ENCODE measurements around the gene EPB41L2. TPM values are rescaled to one million over a fixed set of nuclear protein-coding genes. Genes with fewer than 3 reads are reported as not detected.

The EPB41L2 gene
- total RNA-seq, 1 experiment from 2014 or later = 74.8 TPM

DNA sequence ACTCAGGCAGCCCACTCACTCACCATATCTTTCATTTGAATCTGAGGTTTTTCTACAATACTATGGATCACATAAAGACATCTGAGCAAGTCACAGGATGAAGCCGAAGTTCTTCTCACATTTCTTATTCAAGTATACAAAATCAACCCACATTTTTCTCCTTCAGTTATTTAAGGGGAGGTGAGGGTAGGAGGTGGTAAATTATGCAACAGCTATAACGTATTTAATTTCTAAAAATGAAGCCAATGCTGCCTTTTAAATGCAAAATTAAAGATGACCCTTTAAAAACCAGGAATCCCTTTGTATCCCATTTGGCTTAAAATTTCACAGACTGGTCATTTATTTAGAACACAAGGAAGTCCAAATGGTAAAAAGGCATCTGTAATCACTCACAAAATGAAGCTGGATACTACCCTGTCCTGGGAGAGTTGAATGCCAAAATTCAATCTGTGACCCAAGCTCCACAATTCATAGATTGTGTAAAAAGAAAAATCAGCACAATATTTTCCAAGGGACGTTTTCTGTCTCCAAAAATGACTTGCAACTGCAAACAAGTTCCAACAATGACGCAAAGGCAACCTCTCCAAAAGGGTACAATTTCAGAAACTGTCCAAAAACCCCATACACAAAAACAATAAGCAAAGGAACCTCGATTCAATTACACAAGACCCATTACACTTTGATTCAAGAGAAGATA, 48.8 kb downstream of the EPB41L2 start:
- Histone ChIP-seq H3K36me3 (ENCODE audit: control insufficient read depth in 1 of 2, insufficient read depth in 2 of 2, low read length in 2 of 2) (no peaks in the 10 kb centered on the region), H3K9me2 (ENCODE audit: insufficient read depth) (no peaks in the 10 kb centered on the region), H3K4me1 (ENCODE audit: control insufficient read depth in 1 of 2, insufficient read depth in 2 of 2, low read length in 2 of 2) (no peaks in the 10 kb centered on the region), H3K4me2 (ENCODE audit: low read length) (no peak overlapping the region), H3K9ac (ENCODE audit: low read length) (no peak overlapping the region), H3K27me3 (ENCODE audit: insufficient read depth, low read length) (no peaks in the 10 kb centered on the region), H4K20me1 (ENCODE audit: insufficient read depth) (no peaks in the 10 kb centered on the region), H3K27ac (ENCODE audit: low read depth, low read length) (no peak overlapping the region), H3K9me3 (ENCODE audit: control insufficient read depth in 1 of 2, insufficient read depth in 1 of 2, low read depth in 1 of 2, low read length in 2 of 2) (no peaks in the 10 kb centered on the region), H2AFZ (ENCODE audit: low read depth, low read length, poor library complexity, severe bottlenecking) (no peak overlapping the region), H3K79me2 (ENCODE audit: insufficient read depth, low read length) (peaks cover 50% of the 10 kb centered on the region), H3K4me3 (replicated peaks in 1 of 2; ENCODE audit: low read depth in 1 of 2, low read length in 2 of 2) (no peak overlapping the region)
- ATAC-seq (no peak), DNase-seq (ENCODE audit: low read depth, low spot score) (no peak)
- BruUV-seq (replicated peaks) = no TSS peak
- ChIA-PET CTCF (no interaction called here), RAD21 (ENCODE audit: low non-redundant PET in 1 of 2, low total read pairs in 2 of 2, uncharacterized antibody in 2 of 2, unreplicated experiment in 2 of 2) (no interaction called here), POLR2A (no interaction called here)
- TF ChIP-seq SRF (IDR thresholded peaks at IDR 0.05; ENCODE audit: low read depth) (no peak), EZH2phosphoT487 (IDR thresholded peaks at IDR 0.05; ENCODE audit: borderline replicate concordance) (no peak), YY1 (IDR thresholded peaks at IDR 0.05; ENCODE audit: extremely low read depth, insufficient replicate concordance, low read depth, low read length) (no peak), ZNF274 (IDR thresholded peaks at IDR 0.05; ENCODE audit: low read depth, low read length) (no peak), SIN3A (IDR thresholded peaks at IDR 0.05; ENCODE audit: low read depth) (no peak), POLR2AphosphoS5 (IDR thresholded peaks at IDR 0.05; ENCODE audit: low read depth, low read length) (no peak), EGR1 (IDR thresholded peaks at IDR 0.05; ENCODE audit: low read depth) (no peak), TCF7L2 (IDR thresholded peaks at IDR 0.05; ENCODE audit: borderline replicate concordance, extremely low read depth, insufficient read depth, insufficient read length) (no peak), SP1 (IDR thresholded peaks at IDR 0.05; ENCODE audit: low read depth) (no peak), ELF1 (IDR thresholded peaks at IDR 0.05; ENCODE audit: borderline replicate concordance, low read depth) (no peak), POLR2A (IDR thresholded peaks at IDR 0.05; ENCODE audit: borderline replicate concordance, extremely low read depth, insufficient read depth, insufficient read length) (no peak), ZFX (IDR thresholded peaks at IDR 0.05) (no peak), RAD21 (IDR thresholded peaks at IDR 0.05; ENCODE audit: low read depth) (no peak), JUND (IDR thresholded peaks at IDR 0.05) (no peak), ATF3 (IDR thresholded peaks at IDR 0.05) (no peak)
- TF ChIP-seq, protein P1, sequence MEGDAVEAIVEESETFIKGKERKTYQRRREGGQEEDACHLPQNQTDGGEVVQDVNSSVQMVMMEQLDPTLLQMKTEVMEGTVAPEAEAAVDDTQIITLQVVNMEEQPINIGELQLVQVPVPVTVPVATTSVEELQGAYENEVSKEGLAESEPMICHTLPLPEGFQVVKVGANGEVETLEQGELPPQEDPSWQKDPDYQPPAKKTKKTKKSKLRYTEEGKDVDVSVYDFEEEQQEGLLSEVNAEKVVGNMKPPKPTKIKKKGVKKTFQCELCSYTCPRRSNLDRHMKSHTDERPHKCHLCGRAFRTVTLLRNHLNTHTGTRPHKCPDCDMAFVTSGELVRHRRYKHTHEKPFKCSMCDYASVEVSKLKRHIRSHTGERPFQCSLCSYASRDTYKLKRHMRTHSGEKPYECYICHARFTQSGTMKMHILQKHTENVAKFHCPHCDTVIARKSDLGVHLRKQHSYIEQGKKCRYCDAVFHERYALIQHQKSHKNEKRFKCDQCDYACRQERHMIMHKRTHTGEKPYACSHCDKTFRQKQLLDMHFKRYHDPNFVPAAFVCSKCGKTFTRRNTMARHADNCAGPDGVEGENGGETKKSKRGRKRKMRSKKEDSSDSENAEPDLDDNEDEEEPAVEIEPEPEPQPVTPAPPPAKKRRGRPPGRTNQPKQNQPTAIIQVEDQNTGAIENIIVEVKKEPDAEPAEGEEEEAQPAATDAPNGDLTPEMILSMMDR (IDR thresholded peaks at IDR 0.05 in 2 of 3, conservative IDR thresholded peaks at IDR 0.05 in 1 of 3; ENCODE audit: borderline replicate concordance in 1 of 3, insufficient read depth in 1 of 3, low read depth in 2 of 3, low read length in 2 of 3) = no peak
- TF ChIP-seq, protein P2, sequence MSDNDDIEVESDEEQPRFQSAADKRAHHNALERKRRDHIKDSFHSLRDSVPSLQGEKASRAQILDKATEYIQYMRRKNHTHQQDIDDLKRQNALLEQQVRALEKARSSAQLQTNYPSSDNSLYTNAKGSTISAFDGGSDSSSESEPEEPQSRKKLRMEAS (IDR thresholded peaks at IDR 0.05) = no peak
- TF ChIP-seq, protein P3, sequence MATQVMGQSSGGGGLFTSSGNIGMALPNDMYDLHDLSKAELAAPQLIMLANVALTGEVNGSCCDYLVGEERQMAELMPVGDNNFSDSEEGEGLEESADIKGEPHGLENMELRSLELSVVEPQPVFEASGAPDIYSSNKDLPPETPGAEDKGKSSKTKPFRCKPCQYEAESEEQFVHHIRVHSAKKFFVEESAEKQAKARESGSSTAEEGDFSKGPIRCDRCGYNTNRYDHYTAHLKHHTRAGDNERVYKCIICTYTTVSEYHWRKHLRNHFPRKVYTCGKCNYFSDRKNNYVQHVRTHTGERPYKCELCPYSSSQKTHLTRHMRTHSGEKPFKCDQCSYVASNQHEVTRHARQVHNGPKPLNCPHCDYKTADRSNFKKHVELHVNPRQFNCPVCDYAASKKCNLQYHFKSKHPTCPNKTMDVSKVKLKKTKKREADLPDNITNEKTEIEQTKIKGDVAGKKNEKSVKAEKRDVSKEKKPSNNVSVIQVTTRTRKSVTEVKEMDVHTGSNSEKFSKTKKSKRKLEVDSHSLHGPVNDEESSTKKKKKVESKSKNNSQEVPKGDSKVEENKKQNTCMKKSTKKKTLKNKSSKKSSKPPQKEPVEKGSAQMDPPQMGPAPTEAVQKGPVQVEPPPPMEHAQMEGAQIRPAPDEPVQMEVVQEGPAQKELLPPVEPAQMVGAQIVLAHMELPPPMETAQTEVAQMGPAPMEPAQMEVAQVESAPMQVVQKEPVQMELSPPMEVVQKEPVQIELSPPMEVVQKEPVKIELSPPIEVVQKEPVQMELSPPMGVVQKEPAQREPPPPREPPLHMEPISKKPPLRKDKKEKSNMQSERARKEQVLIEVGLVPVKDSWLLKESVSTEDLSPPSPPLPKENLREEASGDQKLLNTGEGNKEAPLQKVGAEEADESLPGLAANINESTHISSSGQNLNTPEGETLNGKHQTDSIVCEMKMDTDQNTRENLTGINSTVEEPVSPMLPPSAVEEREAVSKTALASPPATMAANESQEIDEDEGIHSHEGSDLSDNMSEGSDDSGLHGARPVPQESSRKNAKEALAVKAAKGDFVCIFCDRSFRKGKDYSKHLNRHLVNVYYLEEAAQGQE (IDR thresholded peaks at IDR 0.05; ENCODE audit: low read depth) = no peak
- intact Hi-C loops (cut with micrococcal nuclease) = no loop called here
